T-cell (primary cell): ENCODE data around the gene FAXC. TPM values are rescaled to one million over a fixed set of nuclear protein-coding genes. Genes with fewer than 3 reads are reported as not detected.

Experiments
- ATAC-seq, 4 experiments: fragments of 200-7000 bp in 3 of 4; fragments of 150-1000 bp in 1 of 4; cut with Tn5 transposase; replicated peaks in 1 of 4; 1 replicate in 3 of 4; 2 replicates in 1 of 4; pipeline ENCODE4 v1.10.0; 2021; ENCODE audit warnings: moderate library complexity in 3 of 4, mild to moderate bottlenecking in 2 of 4, moderate number of reproducible peaks in 1 of 4
- CTCF ChIA-PET, 2 donors: fragments of 300-600 bp; sonication (Branson Sonifier 250); formaldehyde crosslinking; loops; one replicate each; lab custom pipeline; 2022; ENCODE audit warnings: antibody characterized with exemption in 2 of 2; lab: Charles Lee
- POLR2A ChIA-PET, 2 donors: fragments of 300-600 bp; sonication (Branson Sonifier 250); formaldehyde crosslinking; loops; one replicate each; lab custom pipeline; 2022; ENCODE audit warnings: antibody characterized with exemption in 2 of 2; lab: Charles Lee
- DNase-seq, 35 experiments: peaks; one replicate each; pipeline versions ENCODE4 v3.0.0 to v3.0.0-alpha.2; 2013 to 2023
- H3K27ac ChIP-seq: one replicate; pipeline ENCODE4 v1.5.1; 2013; ENCODE audit warnings: low read length
- H3K27me3 ChIP-seq, 2 experiments: replicated peaks in 1 of 2; 1 replicate in 1 of 2; 2 replicates in 1 of 2; pipeline versions ENCODE4 v1.6.1 to v1.7.0; 2013; ENCODE audit warnings: low read length in 1 of 2, mixed read lengths in 1 of 2; ENCODE audit not compliant: control insufficient read depth in 2 of 2, insufficient read depth in 2 of 2; ENCODE audit errors: extremely low read depth in 1 of 2
- H3K36me3 ChIP-seq, 2 donors: 1 replicate in 1 of 2; 2 replicates in 1 of 2; pipeline versions ENCODE4 v1.6.1 to v1.7.0; 2013; ENCODE audit warnings: low read length in 1 of 2; ENCODE audit not compliant: control insufficient read depth in 2 of 2, insufficient read depth in 1 of 2; ENCODE audit errors: extremely low read depth in 1 of 2
- H3K4me1 ChIP-seq, 2 experiments: 1 replicate in 1 of 2; 2 replicates in 1 of 2; pipeline versions ENCODE4 v1.6.1 to v1.7.0; 2013; ENCODE audit warnings: low read length in 2 of 2, mixed read lengths in 1 of 2; ENCODE audit not compliant: insufficient read depth in 2 of 2, control insufficient read depth in 1 of 2; ENCODE audit errors: extremely low read depth in 1 of 2
- H3K4me3 ChIP-seq, 2 donors: 1 replicate in 1 of 2; 2 replicates in 1 of 2; pipeline versions ENCODE4 v1.5.1 to v1.7.0; 2013; ENCODE audit warnings: mild to moderate bottlenecking in 2 of 2, low read length in 1 of 2, moderate library complexity in 1 of 2; ENCODE audit not compliant: control insufficient read depth in 1 of 2; ENCODE audit errors: extremely low read depth in 1 of 2
- H3K9me3 ChIP-seq: 2 replicates; pipeline ENCODE4 v1.7.0; 2013
- H3K27ac Mint-ChIP-seq, 2 donors: one replicate each; pipeline ENCODE4 v1.8.0; 2020 to 2021; ENCODE audit warnings: mild to moderate bottlenecking in 2 of 2, mixed read lengths in 2 of 2
- H3K27me3 Mint-ChIP-seq, 2 donors: one replicate each; pipeline ENCODE4 v1.8.0; 2021 to 2022; ENCODE audit warnings: mixed read lengths in 2 of 2
- H3K36me3 Mint-ChIP-seq: one replicate; pipeline ENCODE4 v1.8.0; 2021; ENCODE audit warnings: mixed read lengths
- H3K4me1 Mint-ChIP-seq, 3 donors: one replicate each; pipeline ENCODE4 v1.8.0; 2020 to 2022; ENCODE audit warnings: mixed read lengths in 3 of 3, mild to moderate bottlenecking in 1 of 3
- H3K4me3 Mint-ChIP-seq, 3 donors: one replicate each; pipeline ENCODE4 v1.8.0; 2020 to 2022; ENCODE audit warnings: mild to moderate bottlenecking in 3 of 3, mixed read lengths in 3 of 3, moderate library complexity in 3 of 3
- H3K9me3 Mint-ChIP-seq, 3 donors: one replicate each; pipeline ENCODE4 v1.8.0; 2020 to 2022; ENCODE audit warnings: mixed read lengths in 3 of 3
- WGBS: methylation state at CpG from one replicate; pipeline ENCODE4 v1.1.5; 2013; ENCODE audit warnings: missing lambda C conversion rate; ENCODE audit not compliant: insufficient coverage; 5-methylcytosine and 5-hydroxymethylcytosine counted together
- total RNA-seq, 35 experiments: library from RNA in 6 of 35; stranded (reverse) in 6 of 35; fragments of 120-200 nt in 1 of 35; gene quantifications; one replicate each; pipeline versions ENCODE4 v1.2.1 to v1.2.4 and lab custom pipeline; 2013 to 2026

FAXC gene
- total RNA-seq, 5 donors from 2014 or later (not counting 1 experiment from before 2014, with no cell fraction given) = 0.22 TPM; not detected in 4

GRCh38 chr6:99359800-99360199, 10.3 kb upstream of the FAXC start:
- H3K27me3 Mint-ChIP-seq = peaks cover 28 to 33% of the 10 kb centered on the region in 2 donors
- H3K27ac Mint-ChIP-seq = no peak overlapping the region
- Histone ChIP-seq H3K9me3 (no peaks in the 10 kb centered on the region), H3K27ac (no peak overlapping the region), H3K36me3 (no peaks in the 10 kb centered on the region), H3K4me3 (no peak overlapping the region), H3K4me1 (no peaks in the 10 kb centered on the region), H3K27me3 (peaks cover 3 to 4% of the 10 kb centered on the region in 2 experiments)
- H3K4me3 Mint-ChIP-seq = no peak overlapping the region
- ChIA-PET CTCF (no interaction called here), POLR2A (no interaction called here)
- H3K9me3 Mint-ChIP-seq = no peaks in the 10 kb centered on the region
- ATAC-seq = no peak
- no peaks in the 10 kb centered on the region for H3K36me3 Mint-ChIP-seq
- DNase-seq = no peak
- no CpG with 5 or more reads among the region's 1 CpG for WGBS
- no peaks in the 10 kb centered on the region for H3K4me1 Mint-ChIP-seq

GRCh38 chr6:99356641-99357040, 7.2 kb upstream of the FAXC start:
- Mint-ChIP-seq H3K36me3 (no peaks in the 10 kb centered on the region), H3K27ac (no peak overlapping the region), H3K4me1 (no peaks in the 10 kb centered on the region), H3K27me3 (peaks cover 33 to 55% of the 10 kb centered on the region in 2 donors), H3K9me3 (no peaks in the 10 kb centered on the region), H3K4me3 (no peak overlapping the region)
- no peak for DNase-seq
- H3K9me3 ChIP-seq = no peaks in the 10 kb centered on the region
- peaks cover 2 to 16% of the 10 kb centered on the region in 2 experiments for H3K27me3 ChIP-seq
- CTCF ChIA-PET = no interaction called here
- POLR2A ChIA-PET = no interaction called here
- no peaks in the 10 kb centered on the region for H3K36me3 ChIP-seq
- H3K4me3 ChIP-seq = no peak overlapping the region
- H3K27ac ChIP-seq = no peak overlapping the region
- WGBS = 75% methylated on average over 1 of the region's 1 CpG
- H3K4me1 ChIP-seq = no peaks in the 10 kb centered on the region
- no peak for ATAC-seq

DNA sequence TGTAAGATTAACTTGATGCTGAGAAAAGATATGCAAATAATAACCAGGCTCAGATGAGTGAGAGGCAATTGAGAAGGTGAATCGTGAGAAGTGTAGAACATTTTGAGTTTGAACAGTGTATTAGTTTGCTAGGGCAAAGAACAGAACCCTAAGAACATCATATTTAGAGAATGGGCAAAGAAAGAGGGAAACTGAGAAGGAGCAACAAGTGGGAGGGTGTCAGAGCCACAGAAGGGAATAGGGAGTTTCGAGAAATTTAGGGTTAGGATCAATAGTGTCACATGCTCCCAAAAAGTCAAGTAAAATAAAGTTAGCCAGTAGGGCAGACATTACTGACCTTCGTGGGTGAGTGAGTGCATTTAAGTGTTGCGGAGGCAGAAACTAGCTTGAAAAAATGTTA, 5.5 kb upstream of the FAXC start:
- Mint-ChIP-seq H3K36me3 (no peaks in the 10 kb centered on the region), H3K4me3 (no peak overlapping the region), H3K4me1 (peaks cover 0 to 4% (median 3%) of the 10 kb centered on the region in 3 donors), H3K27ac (no peak overlapping the region), H3K27me3 (peaks cover 40 to 56% of the 10 kb centered on the region in 2 donors), H3K9me3 (no peaks in the 10 kb centered on the region)
- H3K36me3 ChIP-seq = no peaks in the 10 kb centered on the region
- no peaks in the 10 kb centered on the region for H3K9me3 ChIP-seq
- ChIA-PET POLR2A (interaction anchor here in 1 of 2 donors (0.6 kb wide), 1 partner anchor 99 kb away, joined by 3 read pairs; no protein-coding TSS in a partner anchor), CTCF (no interaction called here)
- H3K27ac ChIP-seq = no peak overlapping the region
- no peak for DNase-seq
- no peak for ATAC-seq
- WGBS = 72% methylated on average over 3 of the region's 4 CpGs
- H3K4me1 ChIP-seq = peaks cover 0 to under 1% of the 10 kb centered on the region in 2 experiments
- H3K4me3 ChIP-seq = no peak overlapping the region
- H3K27me3 ChIP-seq = peaks cover 9 to 33% of the 10 kb centered on the region in 2 experiments

- DNase-seq = no peak
- H3K9me3 Mint-ChIP-seq = no peaks in the 10 kb centered on the region
- peaks cover 13 to 45% of the 10 kb centered on the region in 2 experiments for H3K27me3 ChIP-seq
- H3K4me3 ChIP-seq = no peak overlapping the region
- 55% methylated on average over 3 of the region's 9 CpGs for WGBS
- no peaks in the 10 kb centered on the region for H3K9me3 ChIP-seq
- CTCF ChIA-PET = interaction anchor here in 1 of 2 donors (0.7 kb wide), 1 partner anchor 16 kb away, joined by 4 read pairs; no protein-coding TSS in a partner anchor
- peaks cover 46 to 67% of the 10 kb centered on the region in 2 donors for H3K27me3 Mint-ChIP-seq
- no peaks in the 10 kb centered on the region for H3K36me3 Mint-ChIP-seq
- H3K27ac ChIP-seq = no peak overlapping the region
- H3K4me3 Mint-ChIP-seq = no peak overlapping the region
- no peaks in the 10 kb centered on the region for H3K36me3 ChIP-seq
- H3K4me1 ChIP-seq = peaks cover 0 to 8% of the 10 kb centered on the region in 2 experiments
- H3K27ac Mint-ChIP-seq = no peak overlapping the region
- H3K4me1 Mint-ChIP-seq = peaks cover 0 to 7% (median 6%) of the 10 kb centered on the region in 3 donors
- no peak for ATAC-seq
- POLR2A ChIA-PET = no interaction called here
Measured at GRCh38 chr6:99353126-99353525, 3.7 kb upstream of the FAXC start.

DNA sequence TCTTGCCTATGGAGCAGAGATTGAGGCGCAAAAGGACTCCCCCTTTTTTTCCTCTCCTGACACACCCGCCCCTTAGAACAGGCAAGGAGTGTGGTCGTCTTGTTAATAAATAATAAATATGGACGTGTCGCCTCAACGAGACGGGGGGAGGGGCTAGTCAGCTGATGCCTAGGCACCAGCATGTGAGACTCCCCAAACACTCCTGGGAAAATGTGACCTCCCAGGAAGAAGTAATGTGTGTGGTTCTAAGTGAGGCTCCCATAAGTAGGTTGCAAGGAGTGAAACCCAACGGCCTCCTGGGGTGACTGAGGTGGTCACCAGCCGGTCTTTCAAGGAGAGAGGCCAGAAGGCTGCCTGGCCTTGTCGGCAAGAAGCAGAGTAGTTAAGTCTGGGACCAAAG, 1.1 kb upstream of the FAXC start:
- WGBS = 44% methylated on average over 2 of the region's 10 CpGs
- no peaks in the 10 kb centered on the region for H3K9me3 Mint-ChIP-seq
- peaks cover 0 to 8% of the 10 kb centered on the region in 2 experiments for H3K4me1 ChIP-seq
- no peak overlapping the region for H3K27ac Mint-ChIP-seq
- no peaks in the 10 kb centered on the region for H3K36me3 ChIP-seq
- ChIA-PET CTCF (no interaction called here), POLR2A (no interaction called here)
- no peaks in the 10 kb centered on the region for H3K36me3 Mint-ChIP-seq
- H3K27me3 Mint-ChIP-seq = peaks cover 48 to 72% of the 10 kb centered on the region in 2 donors
- peaks cover 20 to 46% of the 10 kb centered on the region in 2 experiments for H3K27me3 ChIP-seq
- no peak for DNase-seq
- no peak for ATAC-seq
- H3K4me3 ChIP-seq = no peak overlapping the region
- H3K4me3 Mint-ChIP-seq = no peak overlapping the region
- peaks cover 0 to 7% (median 6%) of the 10 kb centered on the region in 3 donors for H3K4me1 Mint-ChIP-seq
- H3K27ac ChIP-seq = no peak overlapping the region
- H3K9me3 ChIP-seq = no peaks in the 10 kb centered on the region

- peaks cover 0 to 8% of the 10 kb centered on the region in 2 experiments for H3K4me1 ChIP-seq
- CTCF ChIA-PET = no interaction called here
- Mint-ChIP-seq H3K9me3 (no peaks in the 10 kb centered on the region), H3K27ac (no peak overlapping the region), H3K27me3 (peaks cover 51 to 69% of the 10 kb centered on the region in 2 donors), H3K36me3 (no peaks in the 10 kb centered on the region), H3K4me1 (peaks cover 4 to 7% (median 6%) of the 10 kb centered on the region in 3 donors), H3K4me3 (peak overlapping the region in 2 of 3 donors; percentile 21 to 48)
- POLR2A ChIA-PET = interaction anchor here in 1 of 2 donors (0.6 kb wide), 1 partner anchor 24 kb away, joined by 4 read pairs; no protein-coding TSS in a partner anchor
- no peaks in the 10 kb centered on the region for H3K36me3 ChIP-seq
- DNase-seq = no peak
- no peak overlapping the region for H3K27ac ChIP-seq
- no peak for ATAC-seq
- 79% methylated on average over 23 of the region's 25 CpGs for WGBS
- H3K4me3 ChIP-seq = peak overlapping the region in 1 of 2 donors; percentile 25
- no peaks in the 10 kb centered on the region for H3K9me3 ChIP-seq
- peaks cover 20 to 46% of the 10 kb centered on the region in 2 experiments for H3K27me3 ChIP-seq
Measured at GRCh38 chr6:99348288-99349170, 945 bp downstream of the FAXC start.
